ENCODE measurements around the gene SDF2L1.
A peak's percentile ranks its signal among the peaks of the same experiment; 100 is the strongest.
"Not testable (repeated sequence)": the region's sequence is repeated elsewhere in the genome, so short reads cannot be mapped to it uniquely, and the experiment has no call there.

SDF2L1 gene

GRCh38 chr22:21628386-21629254 lies 13.5 kb upstream of the SDF2L1 start:
- H3K36me3 Mint-ChIP-seq = peaks cover 49% of the 10 kb centered on the region
- no peaks in the 10 kb centered on the region for H3K9me3 Mint-ChIP-seq
- peaks cover 60% of the 10 kb centered on the region for H3K4me1 Mint-ChIP-seq
- peak overlapping the region; percentile 85 for H3K4me3 Mint-ChIP-seq
- DNase-seq (ENCODE audit: low spot score in 2 of 2) (no peak), ATAC-seq (peak; percentile 11)
- H3K27ac Mint-ChIP-seq = peak overlapping the region; percentile 94

GRCh38 chr22:21629255-21630149 lies 12.6 kb upstream of the SDF2L1 start, which contains the start of gene YDJC:
YDJC (minus strand) TSS chr22:21630022; CDS start chr22:21630014, 8 bp downstream.
- Mint-ChIP-seq H3K9me3 (no peaks in the 10 kb centered on the region), H3K27ac (peak within 1 kb of the TSS; percentile 94), H3K36me3 (peaks cover 40% of the 10 kb centered on the region), H3K4me3 (peak within 1 kb of the TSS; percentile 85), H3K4me1 (peaks cover 60% of the 10 kb centered on the region)
- ATAC-seq (peak; percentile 91), DNase-seq (ENCODE audit: low spot score in 2 of 2) (peak; percentile 95 to 96)

GRCh38 chr22:21631025-21631424 lies 11.1 kb upstream of the SDF2L1 start:
- Mint-ChIP-seq H3K27ac (peak overlapping the region; percentile 74), H3K9me3 (no peaks in the 10 kb centered on the region), H3K4me3 (peak overlapping the region; percentile 85), H3K4me1 (peaks cover 49% of the 10 kb centered on the region), H3K36me3 (peaks cover 31% of the 10 kb centered on the region)
- no peak for DNase-seq (ENCODE audit: low spot score in 2 of 2)
- no peak for ATAC-seq

GRCh38 chr22:21632237-21632895 lies 9.7 kb upstream of the SDF2L1 start, which contains the start of gene CCDC116:
CCDC116 (plus strand) TSS chr22:21632760; CDS start chr22:21633182, 422 bp downstream.
- peak; percentile 59 to 82 for DNase-seq (ENCODE audit: low spot score in 2 of 2)
- H3K9me3 Mint-ChIP-seq = no peaks in the 10 kb centered on the region
- peak; percentile 58 for ATAC-seq
- no peak within 1 kb of the TSS for H3K27ac Mint-ChIP-seq
- peaks cover 20% of the 10 kb centered on the region for H3K36me3 Mint-ChIP-seq
- H3K4me3 Mint-ChIP-seq = peak within 1 kb of the TSS; percentile 30
- peaks cover 37% of the 10 kb centered on the region for H3K4me1 Mint-ChIP-seq

- H3K9me3 Mint-ChIP-seq = no peaks in the 10 kb centered on the region
- H3K36me3 Mint-ChIP-seq = peaks cover 14% of the 10 kb centered on the region
- DNase-seq (ENCODE audit: low spot score in 2 of 2) (no peak), ATAC-seq (no peak)
- H3K4me3 Mint-ChIP-seq = no peak overlapping the region
- H3K27ac Mint-ChIP-seq = no peak overlapping the region
- H3K4me1 Mint-ChIP-seq = peaks cover 31% of the 10 kb centered on the region
These were observed 9.2 kb upstream of the SDF2L1 start for GRCh38 chr22:21632931-21633330.

- H3K9me3 Mint-ChIP-seq = no peaks in the 10 kb centered on the region
- peaks cover 9% of the 10 kb centered on the region for H3K36me3 Mint-ChIP-seq
- no peak for ATAC-seq
- H3K27ac Mint-ChIP-seq = no peak overlapping the region
- DNase-seq (ENCODE audit: low spot score in 2 of 2) = no peak
- no peak overlapping the region for H3K4me3 Mint-ChIP-seq
- peaks cover 26% of the 10 kb centered on the region for H3K4me1 Mint-ChIP-seq
These were observed 8.6 kb upstream of the SDF2L1 start for GRCh38 chr22:21633481-21633880.

GRCh38 chr22:21634081-21634480 lies 8.0 kb upstream of the SDF2L1 start:
- ATAC-seq (no peak), DNase-seq (ENCODE audit: low spot score in 2 of 2) (no peak)
- H3K4me3 Mint-ChIP-seq = no peak overlapping the region
- no peaks in the 10 kb centered on the region for H3K9me3 Mint-ChIP-seq
- no peak overlapping the region for H3K27ac Mint-ChIP-seq
- peaks cover 24% of the 10 kb centered on the region for H3K4me1 Mint-ChIP-seq
- H3K36me3 Mint-ChIP-seq = peaks cover 5% of the 10 kb centered on the region

GRCh38 chr22:21634844-21635243 lies 7.3 kb upstream of the SDF2L1 start:
- no peak overlapping the region for H3K4me3 Mint-ChIP-seq
- no peaks in the 10 kb centered on the region for H3K36me3 Mint-ChIP-seq
- no peaks in the 10 kb centered on the region for H3K9me3 Mint-ChIP-seq
- no peak overlapping the region for H3K27ac Mint-ChIP-seq
- H3K4me1 Mint-ChIP-seq = peaks cover 24% of the 10 kb centered on the region
- DNase-seq (ENCODE audit: low spot score in 2 of 2) (no peak), ATAC-seq (no peak)

- Mint-ChIP-seq H3K4me1 (peaks cover 20% of the 10 kb centered on the region), H3K36me3 (no peaks in the 10 kb centered on the region), H3K9me3 (no peaks in the 10 kb centered on the region), H3K4me3 (no peak overlapping the region), H3K27ac (no peak overlapping the region)
- no peak for DNase-seq (ENCODE audit: low spot score in 2 of 2)
- no peak for ATAC-seq
These were observed 6.2 kb upstream of the SDF2L1 start for GRCh38 chr22:21635771-21636510.

GRCh38 chr22:21636629-21637218 lies 5.4 kb upstream of the SDF2L1 start:
- H3K4me3 Mint-ChIP-seq = no peak overlapping the region
- ATAC-seq (no peak), DNase-seq (ENCODE audit: low spot score in 2 of 2) (no peak)
- peaks cover 14% of the 10 kb centered on the region for H3K4me1 Mint-ChIP-seq
- peaks cover under 1% of the 10 kb centered on the region for H3K36me3 Mint-ChIP-seq
- H3K9me3 Mint-ChIP-seq = no peaks in the 10 kb centered on the region
- no peak overlapping the region for H3K27ac Mint-ChIP-seq

- DNase-seq (ENCODE audit: low spot score in 2 of 2); H3K4me3 Mint-ChIP-seq; H3K9me3 Mint-ChIP-seq; H3K27ac Mint-ChIP-seq; ATAC-seq; H3K36me3 Mint-ChIP-seq: not testable (repeated sequence)
- H3K4me1 Mint-ChIP-seq = peaks cover 13% of the 10 kb centered on the region
These were observed 4.7 kb upstream of the SDF2L1 start for GRCh38 chr22:21637450-21637849.

- Mint-ChIP-seq H3K4me3 (no peak overlapping the region), H3K4me1 (peaks cover 22% of the 10 kb centered on the region), H3K27ac (no peak overlapping the region), H3K36me3 (peaks cover 25% of the 10 kb centered on the region), H3K9me3 (no peaks in the 10 kb centered on the region)
- DNase-seq (ENCODE audit: low spot score in 2 of 2) (no peak), ATAC-seq (no peak)
These were observed 2.7 kb upstream of the SDF2L1 start for GRCh38 chr22:21639359-21639758.

- H3K36me3 Mint-ChIP-seq = peaks cover 40% of the 10 kb centered on the region
- no peaks in the 10 kb centered on the region for H3K9me3 Mint-ChIP-seq
- H3K4me3 Mint-ChIP-seq = peak overlapping the region; percentile 90
- DNase-seq (ENCODE audit: low spot score in 2 of 2) (no peak), ATAC-seq (no peak)
- H3K27ac Mint-ChIP-seq = no peak overlapping the region
- H3K4me1 Mint-ChIP-seq = peaks cover 22% of the 10 kb centered on the region
These were observed 1.3 kb upstream of the SDF2L1 start for GRCh38 chr22:21640810-21641209.

- DNase-seq (ENCODE audit: low spot score in 2 of 2) (no peak), ATAC-seq (no peak)
- Mint-ChIP-seq H3K36me3 (peaks cover 46% of the 10 kb centered on the region), H3K4me1 (peaks cover 25% of the 10 kb centered on the region), H3K9me3 (no peaks in the 10 kb centered on the region), H3K4me3 (peak overlapping the region; percentile 90), H3K27ac (peak overlapping the region; percentile 96)
These were observed 699 bp upstream of the SDF2L1 start for GRCh38 chr22:21641417-21641788.

Data from stimulated activated effector memory CD8-positive, alpha-beta T cell treated with anti-CD3 and anti-CD28 coated beads, Interleukin-12 subunit alpha, Interleukin-12 subunit beta, amount 100 ng/mL, for 72 hours (primary cell).